Adrenal gland (tissue), 12 donors: Measurements from ENCODE around the gene SERTAD2. TPM values are rescaled to one million over a fixed set of nuclear protein-coding genes. Genes with fewer than 3 reads are reported as not detected.

Source experiments
- DNase-seq, 7 donors: peaks; one replicate each; pipeline ENCODE4 v3.0.0-alpha.2; 2019 to 2020
- H3K27ac ChIP-seq, 5 donors: fragments of 200-600 bp; sonication (generic) in 4 of 5; 1 replicate in 3 of 5; 2 replicates in 2 of 5; pipeline versions ENCODE4 v1.5.1 to v1.8.0; 2016 to 2020; ENCODE audit warnings: mild to moderate bottlenecking in 1 of 5
- H3K27me3 ChIP-seq: fragments of 200-600 bp; 2 replicates; pipeline ENCODE4 v1.8.0; 2021
- H3K36me3 ChIP-seq, 2 donors: fragments of 200-600 bp; replicated peaks in 1 of 2; 1 replicate in 1 of 2; 2 replicates in 1 of 2; pipeline versions ENCODE4 v1.5.1 to v1.8.0; 2018 to 2022
- H3K4me1 ChIP-seq, 2 donors: fragments of 200-600 bp; replicated peaks in 1 of 2; 1 replicate in 1 of 2; 2 replicates in 1 of 2; pipeline versions ENCODE4 v1.5.1 to v1.8.0; 2018 to 2021
- H3K4me3 ChIP-seq, 4 donors: fragments of 200-600 bp; sonication (generic) in 3 of 4; one replicate each; pipeline ENCODE4 v1.5.1; 2016 to 2018
- H3K9me3 ChIP-seq, 3 donors: fragments of 200-600 bp; sonication (generic) in 1 of 3; replicated peaks in 1 of 3; 1 replicate in 2 of 3; 2 replicates in 1 of 3; pipeline versions ENCODE4 v1.5.1 to v1.8.0; 2016 to 2021
- POLR2A ChIP-seq, 2 donors: fragments of 450-650 bp; IDR thresholded peaks; one replicate each; pipeline ENCODE4 v1.6.1; 2017; ENCODE audit warnings: antibody characterized with exemption in 2 of 2, mild to moderate bottlenecking in 2 of 2, moderate library complexity in 1 of 2
- WGBS, 4 donors: extraction: QIAGEN DNeasy Blood & Tissue Kit in 2 of 4; methylation state at CpG; one replicate each; pipeline versions ENCODE4 v1.1.5 to v1.1.7; 2013 to 2017; 5-methylcytosine and 5-hydroxymethylcytosine counted together
- intact Hi-C, 2 donors: fragments of 100-400 bp; cut with DNase I; formaldehyde crosslinking; loops; one replicate each; pipeline versions ENCODE4 v1.14.1 to v1.15.0; 2022 to 2023
- polyA plus RNA-seq, 3 donors: library from polyadenylated mRNA; stranded (reverse); fragments of 200-250 nt in 2 of 3; fragments of 350-450 nt in 1 of 3; fragmentation: Illumina TruSeq in 1 of 3; extraction: RNeasy Lipid Tissue Mini Kit (QIAGEN cat#74804) in 1 of 3; gene quantifications; one replicate each; pipeline ENCODE4 v1.2.3, GENCODE V29; 2013 to 2014
- total RNA-seq, 9 donors: library from RNA; depleted of rRNA in 4 of 9; stranded (reverse); fragments of >200 nt in 4 of 9; fragments of 120-200 nt in 1 of 9; fragmentation: NEBNext Ultra II Directional in 1 of 9; extraction: Animal tissue kit (Norgen Biotek cat#: 25700) in 1 of 9; gene quantifications; one replicate each; pipeline versions ENCODE4 v1.1.0 to v1.2.4, GENCODE V29; 2013 to 2023
- TF ChIP-seq, protein P1 (sequence below), 6 experiments: fragments of 450-650 bp in 4 of 6; fragments of 200-600 bp in 2 of 6; sonication (generic) in 1 of 6; IDR thresholded peaks; 1 replicate in 5 of 6; 2 replicates in 1 of 6; pipeline versions ENCODE4 v1.5.1 to v1.8.0; 2016 to 2021; ENCODE audit warnings: antibody characterized with exemption in 6 of 6, mild to moderate bottlenecking in 2 of 6, moderate library complexity in 1 of 6
- donor health status: healthy with polysubstance abuse.
- donor health status: Bipolar disorder and iron deficiency.
- donor health status: DM: yes; HTN: yes; CAD: no.
- donor health status: DM: no; HTN: no; CAD: no.
- donor health status: DM: no; HTN: no; CAD: no.
- donor health status: DM: yes; HTN: yes; CAD: no.

Gene SERTAD2
- total and polyA plus RNA-seq, 12 donors = 5.1 to 18.3 (median 11.3) TPM

DNA sequence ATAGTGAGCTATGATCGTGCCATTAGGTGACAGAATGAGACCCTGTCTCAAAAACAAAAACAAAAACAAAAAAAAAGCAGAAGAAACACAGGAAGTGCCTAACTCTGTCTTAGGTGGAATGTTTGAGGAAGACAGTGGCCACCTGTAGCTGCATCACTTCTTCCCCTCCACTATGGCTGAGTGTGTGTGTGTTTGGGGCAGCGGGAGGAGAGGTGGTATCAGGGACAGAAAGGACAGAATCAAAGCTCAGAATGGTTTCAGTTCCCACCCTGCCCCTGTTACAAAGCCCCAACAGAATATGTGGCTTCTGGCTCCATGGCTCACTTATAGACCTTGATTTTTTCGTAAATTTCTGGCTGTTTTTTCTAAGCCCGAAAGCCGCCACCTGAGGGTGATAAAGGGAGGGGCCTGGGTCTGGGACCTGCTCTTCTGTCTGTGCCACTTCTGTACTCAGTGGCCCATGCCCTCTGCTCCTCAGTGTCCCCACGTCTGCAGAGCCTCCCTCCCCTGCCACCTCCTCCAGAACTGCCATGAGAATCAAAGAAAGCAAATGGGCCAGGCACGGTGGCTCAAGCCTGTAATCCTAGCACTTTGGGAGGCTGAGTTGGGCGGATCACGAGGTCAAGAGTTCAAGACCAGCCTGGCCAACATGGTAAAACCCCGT lies 27.4 kb downstream of the SERTAD2 start:
- H3K4me3 ChIP-seq = no peak overlapping the region
- no peaks in the 10 kb centered on the region for H3K9me3 ChIP-seq
- H3K4me1 ChIP-seq = peaks cover 20 to 32% of the 10 kb centered on the region in 2 donors
- intact Hi-C loops = no loop called here
- peak in 2 of 7 donors; percentile 7 to 42 for DNase-seq
- peak overlapping the region in 1 of 5 donors; percentile 43 for H3K27ac ChIP-seq
- TF ChIP-seq, protein P1, sequence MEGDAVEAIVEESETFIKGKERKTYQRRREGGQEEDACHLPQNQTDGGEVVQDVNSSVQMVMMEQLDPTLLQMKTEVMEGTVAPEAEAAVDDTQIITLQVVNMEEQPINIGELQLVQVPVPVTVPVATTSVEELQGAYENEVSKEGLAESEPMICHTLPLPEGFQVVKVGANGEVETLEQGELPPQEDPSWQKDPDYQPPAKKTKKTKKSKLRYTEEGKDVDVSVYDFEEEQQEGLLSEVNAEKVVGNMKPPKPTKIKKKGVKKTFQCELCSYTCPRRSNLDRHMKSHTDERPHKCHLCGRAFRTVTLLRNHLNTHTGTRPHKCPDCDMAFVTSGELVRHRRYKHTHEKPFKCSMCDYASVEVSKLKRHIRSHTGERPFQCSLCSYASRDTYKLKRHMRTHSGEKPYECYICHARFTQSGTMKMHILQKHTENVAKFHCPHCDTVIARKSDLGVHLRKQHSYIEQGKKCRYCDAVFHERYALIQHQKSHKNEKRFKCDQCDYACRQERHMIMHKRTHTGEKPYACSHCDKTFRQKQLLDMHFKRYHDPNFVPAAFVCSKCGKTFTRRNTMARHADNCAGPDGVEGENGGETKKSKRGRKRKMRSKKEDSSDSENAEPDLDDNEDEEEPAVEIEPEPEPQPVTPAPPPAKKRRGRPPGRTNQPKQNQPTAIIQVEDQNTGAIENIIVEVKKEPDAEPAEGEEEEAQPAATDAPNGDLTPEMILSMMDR (IDR thresholded peaks at IDR 0.05) = no peak
- no peak for TF ChIP-seq POLR2A (IDR thresholded peaks at IDR 0.05)
- no peaks in the 10 kb centered on the region for H3K36me3 ChIP-seq
- 81 to 85% (median 83%) methylated on average over 9 to 10 of the region's 10 CpGs for WGBS, 4 donors
- no peaks in the 10 kb centered on the region for H3K27me3 ChIP-seq

GRCh38 chr2:64625299-64626145 lies 28.2 kb downstream of the SERTAD2 start:
- intact Hi-C loops = no loop called here
- DNase-seq = peak in 2 of 7 donors; percentile 11 to 44
- Histone ChIP-seq H3K4me1 (peaks cover 20 to 34% of the 10 kb centered on the region in 2 donors), H3K9me3 (no peaks in the 10 kb centered on the region), H3K4me3 (no peak overlapping the region), H3K27ac (no peak overlapping the region), H3K27me3 (no peaks in the 10 kb centered on the region), H3K36me3 (no peaks in the 10 kb centered on the region)
- no peak for TF ChIP-seq POLR2A (IDR thresholded peaks at IDR 0.05)
- TF ChIP-seq, protein P1 (IDR thresholded peaks at IDR 0.05) = no peak
- 79 to 91% (median 84%) methylated on average over 6 to 7 of the region's 7 CpGs for WGBS, 4 donors

DNA sequence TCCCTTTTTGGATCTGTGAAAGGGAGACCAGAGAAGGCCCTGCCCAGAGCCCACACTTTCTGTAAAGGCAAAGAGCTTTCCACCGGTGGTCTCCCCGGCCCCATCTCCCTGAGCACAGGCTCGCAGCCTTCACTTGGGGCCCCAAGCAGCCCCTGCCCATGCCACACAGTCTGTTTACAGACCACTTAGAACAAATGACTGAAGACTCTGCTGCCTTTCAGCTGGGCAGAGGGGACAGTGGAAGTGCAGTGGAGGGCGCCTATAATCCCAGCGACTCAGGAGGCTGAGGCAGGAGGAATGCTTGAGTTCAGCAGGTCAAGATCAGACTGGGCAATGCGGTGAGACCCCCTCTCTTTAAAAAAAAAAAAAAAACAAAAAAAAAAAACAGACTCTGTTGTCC lies 28.9 kb downstream of the SERTAD2 start:
- intact Hi-C loops = no loop called here
- Histone ChIP-seq H3K4me3 (no peak overlapping the region), H3K4me1 (peaks cover 20 to 40% of the 10 kb centered on the region in 2 donors), H3K27me3 (no peaks in the 10 kb centered on the region), H3K36me3 (no peaks in the 10 kb centered on the region), H3K9me3 (no peaks in the 10 kb centered on the region), H3K27ac (no peak overlapping the region)
- peak in 2 of 7 donors; percentile 4 to 31 for DNase-seq
- no peak for TF ChIP-seq POLR2A (IDR thresholded peaks at IDR 0.05)
- TF ChIP-seq, protein P1 (IDR thresholded peaks at IDR 0.05) = no peak
- 83 to 97% (median 87%) methylated on average over 3 to 6 of the region's 6 CpGs for WGBS, 4 donors

- Histone ChIP-seq H3K4me1 (peaks cover 17 to 33% of the 10 kb centered on the region in 2 donors), H3K9me3 (no peaks in the 10 kb centered on the region), H3K4me3 (no peak overlapping the region), H3K27ac (no peak overlapping the region), H3K27me3 (no peaks in the 10 kb centered on the region), H3K36me3 (no peaks in the 10 kb centered on the region)
- TF ChIP-seq, protein P1 (IDR thresholded peaks at IDR 0.05) = no peak
- no peak for TF ChIP-seq POLR2A (IDR thresholded peaks at IDR 0.05)
- peak in 2 of 7 donors; percentile 2 to 39 for DNase-seq
- 87 to 94% (median 94%) methylated on average over 6 of the region's 6 CpGs for WGBS, 4 donors
- intact Hi-C loops = no loop called here
These were observed 29.6 kb downstream of the SERTAD2 start for GRCh38 chr2:64624108-64624610.
